Heart right ventricle (tissue), 16 donors: ENCODE data around the gene PDE2A. TPM values are rescaled to one million over a fixed set of nuclear protein-coding genes. Genes with fewer than 3 reads are reported as not detected.
"Not testable (repeated sequence)": the region's sequence is repeated elsewhere in the genome, so short reads cannot be mapped to it uniquely, and the experiment has no call there.

Source experiments
- ATAC-seq, 8 donors: fragments of 200-7000 bp; cut with Tn5 transposase; one replicate each; pipeline ENCODE4 v1.9.1; 2020; ENCODE audit warnings: mild to moderate bottlenecking in 8 of 8, moderate library complexity in 8 of 8, moderate number of reproducible peaks in 1 of 8
- DNase-seq, 2 donors: peaks; one replicate each; pipeline ENCODE4 v3.0.0-alpha.2; 2020
- H3K27ac ChIP-seq, 10 donors: fragments of 200-600 bp; sonication (generic) in 2 of 10; one replicate each; pipeline versions ENCODE4 v1.5.0 to v1.8.0; 2020 to 2022; ENCODE audit warnings: mild to moderate bottlenecking in 3 of 10
- H3K27me3 ChIP-seq, 7 donors: fragments of 200-600 bp; one replicate each; pipeline ENCODE4 v1.8.0; 2021 to 2022; ENCODE audit warnings: mild to moderate bottlenecking in 2 of 7
- H3K36me3 ChIP-seq, 9 donors: fragments of 200-600 bp; sonication (generic) in 1 of 9; one replicate each; pipeline versions ENCODE4 v1.5.0 to v1.8.0; 2020 to 2022; ENCODE audit warnings: mild to moderate bottlenecking in 2 of 9
- H3K4me1 ChIP-seq, 9 donors: fragments of 200-600 bp; sonication (generic) in 1 of 9; one replicate each; pipeline versions ENCODE4 v1.5.0 to v1.8.0; 2020 to 2022; ENCODE audit warnings: mild to moderate bottlenecking in 4 of 9
- H3K4me3 ChIP-seq, 10 donors: fragments of 200-600 bp; sonication (generic) in 2 of 10; one replicate each; pipeline versions ENCODE4 v1.5.0 to v1.8.0; 2020 to 2022; ENCODE audit warnings: mild to moderate bottlenecking in 7 of 10, moderate library complexity in 2 of 10
- H3K9me3 ChIP-seq, 11 donors: fragments of 200-600 bp in 10 of 11; sonication (generic) in 2 of 11; one replicate each; pipeline versions ENCODE4 v1.5.0 to v1.8.0; 2013 to 2022; ENCODE audit warnings: mild to moderate bottlenecking in 2 of 11, control low read depth in 1 of 11, moderate library complexity in 1 of 11
- WGBS, 2 donors: extraction: QIAGEN DNeasy Blood & Tissue Kit; methylation state at CpG; one replicate each; pipeline ENCODE4 v1.1.7; 2013; ENCODE audit warnings: inconsistent platforms in 1 of 2; 5-methylcytosine and 5-hydroxymethylcytosine counted together
- intact Hi-C, 10 donors: fragments of 100-400 bp; cut with DNase I; formaldehyde crosslinking; loops; one replicate each; pipeline versions ENCODE4 v1.11.1 to v1.14.2; 2022
- polyA plus RNA-seq, 2 donors: library from polyadenylated mRNA; stranded (reverse); fragments of 200-250 nt; gene quantifications; one replicate each; pipeline ENCODE4 v1.2.3, GENCODE V29; 2013
- total RNA-seq, 10 donors: library from RNA; stranded (reverse); fragmentation: NEBNext Ultra II Directional in 3 of 10; extraction: Animal tissue kit (Norgen Biotek cat#: 25700) in 3 of 10; gene quantifications; one replicate each; pipeline versions ENCODE4 v1.2.1 to v1.2.4, GENCODE V29; 2021 to 2023
- TF ChIP-seq, protein P1 (sequence below), 9 donors: fragments of 200-600 bp; sonication (generic) in 2 of 9; IDR thresholded peaks; one replicate each; pipeline versions ENCODE4 v1.5.0 to v1.8.0; 2021 to 2022; ENCODE audit warnings: antibody characterized with exemption in 9 of 9, mild to moderate bottlenecking in 5 of 9, moderate library complexity in 1 of 9
- donor health status: Arrhythmogenic right ventricular cardiomyopathy.
- donor health status: ischemic (EF 13 %, LVEDD 7.1; RV severe dilation, severe dysfunction).
- donor health status: healthy with polysubstance abuse.
- donor health status: DM: no; HTN: yes; CAD: no.
- donor health status: DM: no; HTN: no; CAD: no.
- donor health status: ischemic (EF 25% LVEDD 6.9; RV normal size, moderate dysfunction).
- donor health status: ischemic (EF 25% LVEDD 5.7; RV mildly dilated, moderate dysfunction).
- donor health status: healthy.
- donor health status: DM: yes; HTN: yes; CAD: no.
- donor health status: Ischemic cardiomyopathy.
- donor health status: ischemic (EF 35%, LVEDD 5.7; RV mildly dilated, moderate dysfunction).
- donor health status: nonischemic (EF 11% LVEDD 7.7; RV severe dilation, severe dysfunction).
- donor health status: DM: yes; HTN: yes; CAD: no.
- donor health status: PGD.
- donor health status: ischemic (EF 29% LVEDD 5.4; RV normal size, mild dysfunction).
- donor health status: nonischemic (EF 23%, LVEDD 6.1; RV moderate dilation, normal function).

The PDE2A gene
- total and polyA plus RNA-seq, 12 donors, result 10.4 to 47.6 (median 30.2) TPM

DNA sequence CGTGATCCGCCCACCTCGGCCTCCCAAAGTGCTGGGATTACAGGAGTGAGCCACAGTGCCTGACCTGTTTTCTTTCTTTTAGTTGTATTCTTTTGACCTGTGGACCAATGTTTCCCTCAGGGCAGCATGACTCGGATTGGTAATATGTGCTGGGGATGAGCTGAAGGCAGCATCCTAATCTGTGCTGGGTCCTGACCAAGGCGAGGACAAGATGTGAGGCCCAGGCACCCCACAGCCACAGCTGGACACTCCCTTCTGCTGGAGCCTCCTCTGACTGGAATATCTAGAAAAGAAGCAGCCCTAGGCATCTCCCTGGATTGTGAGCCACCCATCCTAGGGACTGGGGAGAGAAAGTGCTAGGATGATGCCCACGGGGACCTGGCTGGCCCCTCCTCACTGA, 105.4 kb downstream of the PDE2A start:
- 89 to 90% methylated on average over 6 of the region's 6 CpGs for WGBS, 2 donors
- Histone ChIP-seq H3K9me3 (no peaks in the 10 kb centered on the region), H3K27ac (no peak overlapping the region), H3K36me3 (no peaks in the 10 kb centered on the region), H3K27me3 (peaks cover 0 to 3% (median 0%) of the 10 kb centered on the region in 7 donors), H3K4me3 (no peak overlapping the region), H3K4me1 (peaks cover 0 to 15% (median 0%) of the 10 kb centered on the region in 9 donors)
- no peak for DNase-seq
- TF ChIP-seq, protein P1, sequence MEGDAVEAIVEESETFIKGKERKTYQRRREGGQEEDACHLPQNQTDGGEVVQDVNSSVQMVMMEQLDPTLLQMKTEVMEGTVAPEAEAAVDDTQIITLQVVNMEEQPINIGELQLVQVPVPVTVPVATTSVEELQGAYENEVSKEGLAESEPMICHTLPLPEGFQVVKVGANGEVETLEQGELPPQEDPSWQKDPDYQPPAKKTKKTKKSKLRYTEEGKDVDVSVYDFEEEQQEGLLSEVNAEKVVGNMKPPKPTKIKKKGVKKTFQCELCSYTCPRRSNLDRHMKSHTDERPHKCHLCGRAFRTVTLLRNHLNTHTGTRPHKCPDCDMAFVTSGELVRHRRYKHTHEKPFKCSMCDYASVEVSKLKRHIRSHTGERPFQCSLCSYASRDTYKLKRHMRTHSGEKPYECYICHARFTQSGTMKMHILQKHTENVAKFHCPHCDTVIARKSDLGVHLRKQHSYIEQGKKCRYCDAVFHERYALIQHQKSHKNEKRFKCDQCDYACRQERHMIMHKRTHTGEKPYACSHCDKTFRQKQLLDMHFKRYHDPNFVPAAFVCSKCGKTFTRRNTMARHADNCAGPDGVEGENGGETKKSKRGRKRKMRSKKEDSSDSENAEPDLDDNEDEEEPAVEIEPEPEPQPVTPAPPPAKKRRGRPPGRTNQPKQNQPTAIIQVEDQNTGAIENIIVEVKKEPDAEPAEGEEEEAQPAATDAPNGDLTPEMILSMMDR (IDR thresholded peaks at IDR 0.05), result no peak
- intact Hi-C loops, result no loop called here
- ATAC-seq, result no peak

DNA sequence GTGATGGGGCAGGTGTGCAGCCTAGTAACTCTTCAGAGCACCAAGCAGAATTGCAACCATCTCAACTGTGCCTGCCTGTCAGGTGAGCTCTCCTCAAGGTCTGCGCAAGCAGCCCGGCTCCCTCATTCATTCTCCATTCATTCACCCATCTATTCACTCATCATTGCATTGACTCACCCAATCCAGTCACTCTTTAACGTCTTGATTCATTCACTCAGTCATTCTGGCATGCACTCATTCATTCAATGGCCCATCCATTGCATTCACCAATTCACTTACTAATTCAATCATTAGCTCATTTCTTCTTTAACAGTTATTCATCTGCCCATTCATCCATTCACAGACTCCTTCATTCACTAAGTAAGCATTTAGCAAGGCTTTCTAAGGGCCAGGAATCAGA, 111.8 kb downstream of the PDE2A start:
- TF ChIP-seq, protein P1 (IDR thresholded peaks at IDR 0.05), result no peak
- no peaks in the 10 kb centered on the region for H3K36me3 ChIP-seq
- H3K9me3 ChIP-seq, result no peaks in the 10 kb centered on the region
- intact Hi-C loops, result no loop called here
- no peaks in the 10 kb centered on the region for H3K4me1 ChIP-seq
- no peak for ATAC-seq
- 86% methylated on average over 3 of the region's 3 CpGs for WGBS, 2 donors
- H3K4me3 ChIP-seq, result no peak overlapping the region
- H3K27me3 ChIP-seq, result peaks cover 0 to 3% (median 0%) of the 10 kb centered on the region in 7 donors
- no peak for DNase-seq
- H3K27ac ChIP-seq, result no peak overlapping the region

DNA sequence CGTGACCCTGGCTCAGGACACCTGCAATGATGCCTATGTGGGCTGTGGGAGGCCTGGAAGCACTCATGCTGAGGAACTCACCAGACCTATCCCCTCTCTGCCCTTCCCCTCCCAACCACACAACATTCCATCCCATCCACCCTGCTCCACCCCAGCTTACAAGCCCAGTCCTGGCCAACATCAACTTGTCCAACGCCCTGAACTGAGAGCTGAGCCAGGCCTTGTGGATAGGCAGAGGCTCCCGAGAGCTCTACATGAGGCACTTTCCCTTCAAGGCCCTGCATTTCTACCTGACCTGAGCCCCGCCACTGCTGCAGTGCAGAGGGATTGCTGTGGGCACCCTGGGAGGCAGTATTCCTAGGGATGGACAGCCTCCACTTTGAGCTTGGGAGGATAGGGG, 112.4 kb downstream of the PDE2A start:
- peaks cover 0 to 4% (median 0%) of the 10 kb centered on the region in 7 donors for H3K27me3 ChIP-seq
- no peaks in the 10 kb centered on the region for H3K4me1 ChIP-seq
- H3K9me3 ChIP-seq, result no peaks in the 10 kb centered on the region
- ATAC-seq (no peak), DNase-seq (no peak)
- 73 to 82% methylated on average over 4 of the region's 4 CpGs for WGBS, 2 donors
- H3K27ac ChIP-seq, result no peak overlapping the region
- intact Hi-C loops, result no loop called here
- H3K36me3 ChIP-seq, result no peaks in the 10 kb centered on the region
- H3K4me3 ChIP-seq, result no peak overlapping the region
- TF ChIP-seq, protein P1 (IDR thresholded peaks at IDR 0.05), result no peak

DNA sequence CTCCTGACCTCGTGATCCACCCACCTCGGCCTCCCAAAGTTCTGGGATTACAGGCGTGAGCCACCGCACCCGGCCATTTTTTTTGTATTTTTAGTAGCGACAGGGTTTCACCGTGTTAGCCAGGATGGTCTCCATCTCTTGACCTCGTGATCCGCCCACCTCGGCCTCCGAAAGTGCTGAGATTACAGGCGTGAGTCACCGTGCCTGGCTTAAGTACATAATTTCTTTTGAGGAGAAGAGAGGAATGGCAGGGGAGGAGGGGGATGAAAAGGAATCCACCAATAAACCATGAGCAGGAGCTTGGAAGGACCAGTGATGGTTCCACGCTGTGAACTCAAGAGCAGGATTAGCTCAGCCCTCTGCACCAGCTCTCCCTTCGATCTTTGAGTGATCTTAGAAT, 113.4 kb downstream of the PDE2A start:
- ATAC-seq, intact Hi-C loops: not testable (repeated sequence)
- 89 to 92% methylated on average over 15 of the region's 15 CpGs for WGBS, 2 donors

DNA sequence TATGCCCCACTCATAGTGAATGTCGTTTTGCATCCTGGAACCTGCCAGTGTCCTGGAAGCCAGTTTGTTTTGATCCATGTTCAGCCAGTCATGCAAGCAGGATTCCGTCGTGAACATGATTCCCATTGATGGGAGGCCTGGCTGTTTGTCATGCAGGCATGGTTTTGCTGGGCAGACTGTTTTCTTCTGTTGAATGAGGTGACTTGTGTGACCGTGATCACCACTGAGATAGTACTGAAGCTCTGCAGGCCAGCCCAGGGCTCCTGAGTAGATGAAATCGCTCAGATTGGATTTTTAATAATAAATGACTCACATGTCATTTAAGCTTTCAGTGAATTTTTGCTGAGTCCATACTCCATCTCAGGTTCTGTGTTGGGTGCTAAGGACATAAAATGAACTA, 117.8 kb downstream of the PDE2A start:
- DNase-seq, result no peak
- Histone ChIP-seq H3K4me3 (no peak overlapping the region), H3K27ac (no peak overlapping the region), H3K27me3 (peaks cover 0 to 23% (median 7%) of the 10 kb centered on the region in 7 donors), H3K4me1 (no peaks in the 10 kb centered on the region), H3K9me3 (no peaks in the 10 kb centered on the region), H3K36me3 (no peaks in the 10 kb centered on the region)
- TF ChIP-seq, protein P1 (IDR thresholded peaks at IDR 0.05), result no peak
- 78 to 80% methylated on average over 5 of the region's 5 CpGs for WGBS, 2 donors
- intact Hi-C loops, result no loop called here
- no peak for ATAC-seq

More for the DNA sequence above, 113.4 kb downstream of the PDE2A start:
- not testable (repeated sequence) for H3K4me3 ChIP-seq, H3K9me3 ChIP-seq, H3K27me3 ChIP-seq, H3K36me3 ChIP-seq, H3K4me1 ChIP-seq, DNase-seq, H3K27ac ChIP-seq

DNA sequence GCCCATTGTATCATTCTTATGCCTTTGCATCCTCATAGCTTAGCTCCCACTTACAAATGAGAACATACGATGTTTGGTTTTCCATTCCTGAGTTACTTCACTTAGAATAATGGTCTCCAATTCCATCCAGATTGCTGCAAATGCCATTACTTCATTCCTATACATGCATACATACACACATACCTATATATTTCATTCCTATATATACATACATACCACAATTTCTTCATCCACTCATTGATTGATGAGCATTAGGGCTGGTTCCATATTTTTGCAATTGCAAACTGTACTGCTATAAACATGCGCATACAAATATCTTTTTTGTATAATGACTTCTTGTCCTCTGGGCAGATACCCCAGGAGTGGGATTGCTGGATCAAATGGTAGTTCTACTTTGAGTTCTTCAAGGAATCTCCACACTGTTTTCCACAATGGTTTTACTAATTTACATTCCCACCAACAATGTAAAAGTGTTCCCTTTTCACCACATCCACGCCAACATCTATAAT, 119.2 kb downstream of the PDE2A start:
- ATAC-seq, H3K36me3 ChIP-seq, H3K9me3 ChIP-seq, H3K27ac ChIP-seq, H3K4me1 ChIP-seq, H3K4me3 ChIP-seq, DNase-seq, intact Hi-C loops: not testable (repeated sequence)
- peaks cover 0 to 23% (median 7%) of the 10 kb centered on the region in 7 donors for H3K27me3 ChIP-seq
- 88 to 92% methylated on average over 3 of the region's 3 CpGs for WGBS, 2 donors
